Mesendoderm (in vitro differentiated cells): Measurements from ENCODE around the gene RHCG.

Experiments
- DNase-seq: peaks from one replicate; pipeline ENCODE4 v3.0.0; 2013
- H2AK5ac ChIP-seq: 2 replicates; pipeline ENCODE4 v1.6.1; 2013; ENCODE audit warnings: low read length, inconsistent platforms
- H2BK120ac ChIP-seq: 2 replicates; pipeline ENCODE4 v1.6.1; 2013; ENCODE audit warnings: low read depth, mild to moderate bottlenecking, low read length, moderate library complexity, mixed read lengths
- H2BK15ac ChIP-seq: replicated peaks from 2 replicates; pipeline ENCODE4 v1.6.1; 2013; ENCODE audit warnings: low read depth, mild to moderate bottlenecking, moderate library complexity
- H2BK5ac ChIP-seq: 2 replicates; pipeline ENCODE4 v1.6.1; 2013; ENCODE audit warnings: low read length, inconsistent platforms
- H3K18ac ChIP-seq: 2 replicates; pipeline ENCODE4 v1.6.1; 2013; ENCODE audit warnings: mild to moderate bottlenecking, low read length, mixed read lengths
- H3K23ac ChIP-seq: one replicate; pipeline ENCODE4 v1.6.1; 2013; ENCODE audit warnings: low read length
- H3K27ac ChIP-seq: 2 replicates; pipeline ENCODE4 v1.5.1; 2013; ENCODE audit warnings: low read depth, mild to moderate bottlenecking, inconsistent platforms, low read length, moderate library complexity
- H3K27me3 ChIP-seq: 2 replicates; pipeline ENCODE4 v1.6.1; 2013; ENCODE audit warnings: low read length, control low read depth, mild to moderate bottlenecking, inconsistent platforms; ENCODE audit not compliant: insufficient read depth, poor library complexity
- H3K36me3 ChIP-seq: 2 replicates; pipeline ENCODE4 v1.6.1; 2013; ENCODE audit warnings: low read length, inconsistent platforms; ENCODE audit not compliant: control insufficient read depth, insufficient read depth
- H3K4ac ChIP-seq: one replicate; pipeline ENCODE4 v1.6.1; 2013; ENCODE audit warnings: low read depth, mild to moderate bottlenecking, low read length, moderate library complexity
- H3K4me1 ChIP-seq: 2 replicates; pipeline ENCODE4 v1.6.1; 2013; ENCODE audit warnings: low read depth, low read length, inconsistent platforms; ENCODE audit not compliant: control insufficient read depth
- H3K4me2 ChIP-seq: 2 replicates; pipeline ENCODE4 v1.6.1; 2013; ENCODE audit warnings: low read length
- H3K4me3 ChIP-seq: 2 replicates; pipeline ENCODE4 v1.5.1; 2013; ENCODE audit warnings: mild to moderate bottlenecking, low read length
- H3K56ac ChIP-seq: one replicate; pipeline ENCODE4 v1.6.1; 2013; ENCODE audit warnings: low read length
- H3K79me1 ChIP-seq: 2 replicates; pipeline ENCODE4 v1.6.1; 2013; ENCODE audit warnings: low read length, inconsistent platforms
- H3K79me2 ChIP-seq: 2 replicates; pipeline ENCODE4 v1.6.1; 2013; ENCODE audit warnings: mild to moderate bottlenecking, low read length; ENCODE audit not compliant: control insufficient read depth, insufficient read depth
- H3K9ac ChIP-seq: 2 replicates; pipeline ENCODE4 v1.6.1; 2013; ENCODE audit warnings: low read length, inconsistent platforms
- H4K5ac ChIP-seq: one replicate; pipeline ENCODE4 v1.6.1; 2013; ENCODE audit warnings: low read length
- H4K8ac ChIP-seq: one replicate; pipeline ENCODE4 v1.6.1; 2013; ENCODE audit warnings: low read depth, mild to moderate bottlenecking, control low read depth, low read length, moderate library complexity
- WGBS: extraction: QIAGEN DNeasy Blood & Tissue Kit; methylation state at CpG from one replicate; pipeline ENCODE4 v1.1.7; 2013; ENCODE audit warnings: low lambda C conversion rate, missing lambda C conversion rate; ENCODE audit not compliant: insufficient coverage; ENCODE audit errors: extremely low coverage; 5-methylcytosine and 5-hydroxymethylcytosine counted together

Gene RHCG

GRCh38 chr15:89513284-89513683, 16.9 kb upstream of the RHCG start:
- no CpG with 5 or more reads among the region's 3 CpGs for whole genome bisulfite sequencing
- Histone ChIP-seq H3K18ac (no peak overlapping the region), H4K5ac (no peak overlapping the region), H3K79me1 (no peaks in the 10 kb centered on the region), H3K56ac (no peak overlapping the region), H2BK120ac (no peak overlapping the region), H3K27ac (no peak overlapping the region), H2BK5ac (no peak overlapping the region), H2AK5ac (no peak overlapping the region), H3K4ac (no peak overlapping the region), H3K23ac (no peak overlapping the region), H3K4me2 (no peak overlapping the region), H4K8ac (no peak overlapping the region), H3K27me3 (no peaks in the 10 kb centered on the region), H3K4me1 (no peaks in the 10 kb centered on the region), H3K79me2 (no peaks in the 10 kb centered on the region), H3K36me3 (no peaks in the 10 kb centered on the region), H3K9ac (no peak overlapping the region), H3K4me3 (no peak overlapping the region), H2BK15ac (no peak overlapping the region)
- DNase-seq: no peak

DNA sequence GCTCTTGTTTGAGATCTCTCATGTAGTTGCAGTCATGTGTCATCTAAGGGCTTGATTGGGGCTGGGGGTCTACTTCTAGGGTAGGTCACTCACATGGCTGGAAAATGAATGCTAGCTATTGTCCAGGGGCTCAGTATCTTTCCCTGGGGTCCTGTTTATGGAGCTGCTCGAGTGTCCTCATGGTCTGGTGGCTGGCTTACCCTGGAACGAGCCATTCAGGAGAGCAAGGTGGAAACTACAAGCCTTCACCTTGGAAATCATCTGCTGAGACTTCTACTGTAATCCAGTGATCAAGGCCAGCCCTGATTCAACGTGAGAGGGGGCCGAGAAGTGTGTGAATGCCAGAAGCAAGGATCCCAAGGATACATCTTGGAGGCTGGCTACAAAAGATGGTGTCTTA, 16.2 kb upstream of the RHCG start:
- H2BK5ac ChIP-seq: no peak overlapping the region
- no peaks in the 10 kb centered on the region for H3K79me2 ChIP-seq
- WGBS: no CpG with 5 or more reads among the region's 4 CpGs
- no peak overlapping the region for H3K27ac ChIP-seq
- H3K23ac ChIP-seq: no peak overlapping the region
- no peak overlapping the region for H4K8ac ChIP-seq
- H3K4me3 ChIP-seq: no peak overlapping the region
- no peaks in the 10 kb centered on the region for H3K79me1 ChIP-seq
- H3K18ac ChIP-seq: no peak overlapping the region
- no peaks in the 10 kb centered on the region for H3K36me3 ChIP-seq
- H3K4me1 ChIP-seq: no peaks in the 10 kb centered on the region
- H2BK120ac ChIP-seq: no peak overlapping the region
- H3K27me3 ChIP-seq: no peaks in the 10 kb centered on the region
- H2AK5ac ChIP-seq: no peak overlapping the region
- no peak overlapping the region for H3K4me2 ChIP-seq
- no peak overlapping the region for H3K56ac ChIP-seq
- no peak overlapping the region for H2BK15ac ChIP-seq
- no peak overlapping the region for H3K4ac ChIP-seq
- no peak overlapping the region for H4K5ac ChIP-seq
- no peak for DNase-seq
- no peak overlapping the region for H3K9ac ChIP-seq

- Histone ChIP-seq H3K4me1 (no peaks in the 10 kb centered on the region), H3K23ac (no peak overlapping the region), H3K4me3 (no peak overlapping the region), H3K4me2 (no peak overlapping the region), H2BK120ac (no peak overlapping the region), H3K27me3 (no peaks in the 10 kb centered on the region), H3K27ac (no peak overlapping the region), H3K4ac (no peak overlapping the region), H2BK5ac (no peak overlapping the region), H2AK5ac (no peak overlapping the region), H2BK15ac (no peak overlapping the region), H3K9ac (no peak overlapping the region), H4K8ac (no peak overlapping the region), H3K18ac (no peak overlapping the region), H3K56ac (no peak overlapping the region), H4K5ac (no peak overlapping the region), H3K36me3 (no peaks in the 10 kb centered on the region), H3K79me2 (no peaks in the 10 kb centered on the region), H3K79me1 (no peaks in the 10 kb centered on the region)
- no CpG with 5 or more reads among the region's 4 CpGs for WGBS
- DNase-seq: no peak
These were observed 9.8 kb upstream of the RHCG start for GRCh38 chr15:89506026-89506686.

DNA sequence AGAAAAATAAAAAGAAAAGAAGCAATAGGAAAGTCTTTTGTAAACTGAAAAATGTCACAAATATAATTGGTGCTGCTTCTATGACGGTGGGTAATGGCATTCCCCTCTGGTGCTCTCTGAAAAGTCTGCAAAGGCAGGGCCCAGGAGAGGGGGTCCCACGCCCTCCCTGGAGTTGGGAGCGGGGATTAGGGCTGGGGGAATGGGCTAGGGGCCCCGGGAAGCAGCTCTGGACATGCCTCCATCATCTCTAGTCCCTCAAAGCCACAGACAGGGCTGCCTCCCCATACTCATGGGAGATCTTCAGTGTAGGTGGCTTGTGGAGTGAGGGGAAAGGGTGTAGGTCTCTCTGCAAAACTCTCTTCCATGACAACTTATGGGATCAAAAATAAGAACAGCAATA, 7.8 kb upstream of the RHCG start:
- no peak for DNase-seq
- no peak overlapping the region for H2BK5ac ChIP-seq
- no peak overlapping the region for H3K23ac ChIP-seq
- no peak overlapping the region for H4K8ac ChIP-seq
- H3K4me1 ChIP-seq: no peaks in the 10 kb centered on the region
- H3K56ac ChIP-seq: no peak overlapping the region
- no peak overlapping the region for H3K4ac ChIP-seq
- H3K79me1 ChIP-seq: no peaks in the 10 kb centered on the region
- no CpG with 5 or more reads among the region's 4 CpGs for WGBS
- H3K27me3 ChIP-seq: no peaks in the 10 kb centered on the region
- H2AK5ac ChIP-seq: no peak overlapping the region
- no peak overlapping the region for H3K27ac ChIP-seq
- H3K79me2 ChIP-seq: no peaks in the 10 kb centered on the region
- no peaks in the 10 kb centered on the region for H3K36me3 ChIP-seq
- no peak overlapping the region for H2BK15ac ChIP-seq
- no peak overlapping the region for H4K5ac ChIP-seq
- H3K18ac ChIP-seq: no peak overlapping the region
- no peak overlapping the region for H3K9ac ChIP-seq
- H3K4me2 ChIP-seq: no peak overlapping the region
- H3K4me3 ChIP-seq: no peak overlapping the region
- H2BK120ac ChIP-seq: no peak overlapping the region

GRCh38 chr15:89502867-89503595, 6.6 kb upstream of the RHCG start:
- Histone ChIP-seq H3K56ac (no peak overlapping the region), H2BK5ac (no peak overlapping the region), H3K4me2 (no peak overlapping the region), H2AK5ac (no peak overlapping the region), H3K18ac (no peak overlapping the region), H4K5ac (no peak overlapping the region), H2BK120ac (no peak overlapping the region), H3K9ac (no peak overlapping the region), H3K4me3 (no peak overlapping the region), H2BK15ac (no peak overlapping the region), H4K8ac (no peak overlapping the region), H3K27ac (no peak overlapping the region), H3K4me1 (no peaks in the 10 kb centered on the region), H3K4ac (no peak overlapping the region), H3K79me2 (no peaks in the 10 kb centered on the region), H3K23ac (no peak overlapping the region), H3K79me1 (no peaks in the 10 kb centered on the region), H3K27me3 (no peaks in the 10 kb centered on the region), H3K36me3 (no peaks in the 10 kb centered on the region)
- no peak for DNase-seq
- no CpG with 5 or more reads among the region's 7 CpGs for WGBS
